GM21381 (cell line): Measurements from ENCODE around the gene PLCXD1.
"Not testable (repeated sequence)": the region's sequence is repeated elsewhere in the genome, so short reads cannot be mapped to it uniquely, and the experiment has no call there.

Experiments
- ATAC-seq: cut with Tn5 transposase; IDR thresholded peaks from one replicate; pipeline ENCODE4 v1.9.1; 2021; ENCODE audit warnings: mild to moderate bottlenecking, moderate library complexity; ENCODE audit not compliant: unreplicated experiment

The PLCXD1 gene

GRCh38 chrX:348461-349117 is 67.4 kb downstream of the PLCXD1 start:
- no peak for ATAC-seq

- no peak for ATAC-seq
Observed at GRCh38 chrX:349196-349595, 68.0 kb downstream of the PLCXD1 start.

- no peak for ATAC-seq
Observed at GRCh38 chrX:349702-350101, 68.5 kb downstream of the PLCXD1 start.

GRCh38 chrX:350148-350533 is 69.0 kb downstream of the PLCXD1 start:
- no peak for ATAC-seq

GRCh38 chrX:350534-351323 is 69.5 kb downstream of the PLCXD1 start:
- ATAC-seq: no peak

GRCh38 chrX:351324-351641 is 70.1 kb downstream of the PLCXD1 start:
- not testable (repeated sequence) for ATAC-seq

- no peak for ATAC-seq
Observed at GRCh38 chrX:351736-352135, 70.6 kb downstream of the PLCXD1 start.

- ATAC-seq: no peak
Observed at GRCh38 chrX:352181-352580, 71.0 kb downstream of the PLCXD1 start.

GRCh38 chrX:352582-353314 is 71.6 kb downstream of the PLCXD1 start:
- no peak for ATAC-seq
